HG02840 (cell line): Measurements from ENCODE around the gene KIF6.

ENCODE experiments used
- ATAC-seq: cut with Tn5 transposase; IDR thresholded peaks from one replicate; pipeline ENCODE4 v1.9.1; 2021; ENCODE audit warnings: mild to moderate bottlenecking, moderate library complexity, moderate number of reproducible peaks; ENCODE audit not compliant: unreplicated experiment, low FRiP score

KIF6 gene

GRCh38 chr6:39560915-39561314 is 164.3 kb downstream of the KIF6 start:
- ATAC-seq: no peak

- no peak for ATAC-seq
These were observed 166.5 kb downstream of the KIF6 start for GRCh38 chr6:39558591-39559190.

GRCh38 chr6:39558079-39558478 is 167.1 kb downstream of the KIF6 start:
- ATAC-seq: no peak

GRCh38 chr6:39555136-39555535 is 170.1 kb downstream of the KIF6 start:
- ATAC-seq: no peak

GRCh38 chr6:39553860-39554802 is 171.1 kb downstream of the KIF6 start:
- ATAC-seq: no peak

- no peak for ATAC-seq
These were observed 172.2 kb downstream of the KIF6 start for GRCh38 chr6:39553029-39553428.

- no peak for ATAC-seq
These were observed 175.0 kb downstream of the KIF6 start for GRCh38 chr6:39550191-39550590.

GRCh38 chr6:39546731-39547130 is 178.5 kb downstream of the KIF6 start:
- no peak for ATAC-seq

- no peak for ATAC-seq
These were observed 181.3 kb downstream of the KIF6 start for GRCh38 chr6:39543950-39544349.

- ATAC-seq: no peak
These were observed 182.1 kb downstream of the KIF6 start for GRCh38 chr6:39543095-39543494.

GRCh38 chr6:39540454-39540853 is 184.8 kb downstream of the KIF6 start:
- no peak for ATAC-seq

- ATAC-seq: peak; percentile 99
These were observed 194.9 kb downstream of the KIF6 start for GRCh38 chr6:39530201-39530759.

GRCh38 chr6:39527792-39528564 is 197.2 kb downstream of the KIF6 start:
- no peak for ATAC-seq

- ATAC-seq: no peak
These were observed 201.2 kb downstream of the KIF6 start for GRCh38 chr6:39524007-39524406.

- no peak for ATAC-seq
These were observed 203.2 kb downstream of the KIF6 start for GRCh38 chr6:39521958-39522357.

GRCh38 chr6:39520916-39521315 is 204.3 kb downstream of the KIF6 start:
- ATAC-seq: no peak

GRCh38 chr6:39520411-39520810 is 204.8 kb downstream of the KIF6 start:
- no peak for ATAC-seq

GRCh38 chr6:39518221-39518620 is 207.0 kb downstream of the KIF6 start:
- no peak for ATAC-seq

GRCh38 chr6:39517756-39518155 is 207.5 kb downstream of the KIF6 start:
- no peak for ATAC-seq

GRCh38 chr6:39516471-39516870 is 208.7 kb downstream of the KIF6 start:
- no peak for ATAC-seq

GRCh38 chr6:39515471-39515870 is 209.7 kb downstream of the KIF6 start:
- ATAC-seq: no peak
